GM12801 (cell line): Measurements from ENCODE around the gene DCAKD.

Source experiments
- CTCF ChIP-seq: IDR thresholded peaks from one replicate; pipeline ENCODE4 v1.5.1; 2011; ENCODE audit warnings: control low read depth; ENCODE audit not compliant: insufficient read length; ENCODE audit errors: extremely low read depth

The DCAKD gene

GRCh38 chr17:44996304-44996703 lies 55.1 kb downstream of the DCAKD start:
- TF ChIP-seq CTCF: no peak

- TF ChIP-seq CTCF: no peak
Measured at GRCh38 chr17:44995436-44996001, 55.9 kb downstream of the DCAKD start.

- TF ChIP-seq CTCF: no peak
Measured at GRCh38 chr17:44992242-44992939, 59.0 kb downstream of the DCAKD start.

- TF ChIP-seq CTCF: no peak
Measured at GRCh38 chr17:44990994-44991393, 60.4 kb downstream of the DCAKD start.

- no peak for TF ChIP-seq CTCF
Measured at GRCh38 chr17:44989552-44990138, 61.8 kb downstream of the DCAKD start.

- TF ChIP-seq CTCF: no peak
Measured at GRCh38 chr17:44988044-44988942, 63.1 kb downstream of the DCAKD start.

- no peak for TF ChIP-seq CTCF
Measured at GRCh38 chr17:44983563-44983962, 67.9 kb downstream of the DCAKD start.
